SK-N-SH (cell line): ENCODE results near the gene NIN. TPM values are rescaled to one million over a fixed set of nuclear protein-coding genes. Genes with fewer than 3 reads are reported as not detected.
A peak's percentile ranks its signal among the peaks of the same experiment; 100 is the strongest.

Source experiments
- CTCF ChIA-PET: fragments of 300-600, 350-600 bp; formaldehyde crosslinking; extraction: SDS; loops from one replicate; lab custom pipeline; 2021; lab: Yijun Ruan, JAX
- POLR2A ChIA-PET: fragments of 350-600 bp; sonication (Branson Sonifier 250); formaldehyde crosslinking; extraction: SDS; loops from one replicate; lab custom pipeline; 2020; ENCODE audit warnings: antibody characterized with exemption, inconsistent platforms; lab: Yijun Ruan, JAX
- DNase-seq: peaks from one replicate; pipeline ENCODE4 v3.0.0; 2012
- H2AFZ ChIP-seq: fragments of 200-600 bp; sonication (generic); 2 replicates; pipeline ENCODE4 v1.8.1; 2016; ENCODE audit warnings: antibody characterized with exemption, mild to moderate bottlenecking, low read depth
- H3F3A ChIP-seq: fragments of 200-600 bp; sonication (generic); replicated peaks from 2 replicates; pipeline ENCODE3; 2016; ENCODE audit warnings: antibody characterized with exemption, mild to moderate bottlenecking; ENCODE audit not compliant: insufficient read depth
- H3K27ac ChIP-seq, 2 experiments: fragments of 200-500 bp in 1 of 2; fragments of 200-600 bp in 1 of 2; sonication (Bioruptor generic) in 1 of 2; sonication (generic), shearing (Covaris generic) in 1 of 2; 2 replicates each; pipeline versions ENCODE4 v1.5.1 to v1.6.1; 2014 to 2016; ENCODE audit warnings: low read depth in 2 of 2, inconsistent platforms in 1 of 2, low read length in 1 of 2, mild to moderate bottlenecking in 1 of 2, mixed read lengths in 1 of 2
- H3K27me3 ChIP-seq: fragments of 200-600 bp; sonication (generic), shearing (Covaris generic); 2 replicates; pipeline ENCODE4 v1.6.1; 2016; ENCODE audit warnings: mixed run types; ENCODE audit not compliant: insufficient read depth
- H3K36me3 ChIP-seq, 2 experiments: fragments of 200-500 bp in 1 of 2; fragments of 200-600 bp in 1 of 2; sonication (Bioruptor generic) in 1 of 2; sonication (generic) in 1 of 2; replicated peaks in 1 of 2; 2 replicates each; pipeline versions ENCODE3 to v1.5.1; 2014 to 2016; ENCODE audit warnings: low read length in 1 of 2, mild to moderate bottlenecking in 1 of 2; ENCODE audit not compliant: insufficient read depth in 2 of 2, control insufficient read depth in 1 of 2
- H3K4me1 ChIP-seq, 2 experiments: fragments of 200-500 bp in 1 of 2; fragments of 200-600 bp in 1 of 2; sonication (Bioruptor generic) in 1 of 2; sonication (generic), shearing (Covaris generic) in 1 of 2; 2 replicates each; pipeline versions ENCODE4 v1.5.1 to v1.6.1; 2014 to 2016; ENCODE audit warnings: low read depth in 1 of 2, low read length in 1 of 2, mixed run types in 1 of 2; ENCODE audit not compliant: insufficient read depth in 2 of 2, control insufficient read depth in 1 of 2
- H3K4me2 ChIP-seq: fragments of 200-600 bp; sonication (generic), shearing (Covaris generic); 2 replicates; pipeline ENCODE4 v1.6.1; 2017; ENCODE audit warnings: mixed run types
- H3K4me3 ChIP-seq, 2 experiments: fragments of 200-500 bp in 1 of 2; fragments of 200-600 bp in 1 of 2; sonication (Bioruptor generic) in 1 of 2; sonication (generic), shearing (Covaris generic) in 1 of 2; 2 replicates each; pipeline versions ENCODE4 v1.5.1 to v1.8.1; 2014 to 2016; ENCODE audit warnings: low read depth in 2 of 2, inconsistent platforms in 1 of 2, low read length in 1 of 2, mild to moderate bottlenecking in 1 of 2, mixed read lengths in 1 of 2, moderate library complexity in 1 of 2
- H3K79me2 ChIP-seq: fragments of 200-600 bp; sonication (generic); 2 replicates; pipeline ENCODE4 v1.8.1; 2017; ENCODE audit warnings: mild to moderate bottlenecking; ENCODE audit not compliant: insufficient read depth
- H3K9ac ChIP-seq: fragments of 200-600 bp; sonication (generic); 2 replicates; pipeline ENCODE4 v1.6.1; 2017; ENCODE audit warnings: mixed run types
- H3K9me2 ChIP-seq: fragments of 200-600 bp; sonication (generic); 2 replicates; pipeline ENCODE4 v1.6.1; 2017; ENCODE audit warnings: mixed run types
- H3K9me3 ChIP-seq: fragments of 200-600 bp; sonication (generic); 2 replicates; pipeline ENCODE4 v1.6.1; 2017; ENCODE audit warnings: mixed run types, mild to moderate bottlenecking, moderate library complexity
- H4K20me1 ChIP-seq: fragments of 200-600 bp; sonication (generic); 2 replicates; pipeline ENCODE4 v1.6.1; 2017; ENCODE audit warnings: mild to moderate bottlenecking, mixed run types; ENCODE audit not compliant: insufficient read depth
- ELF1 ChIP-seq: IDR thresholded peaks from 2 replicates; pipeline ENCODE4 v1.4.0; 2012
- EZH2phosphoT487 ChIP-seq: fragments of 200-600 bp; sonication (generic); IDR thresholded peaks from 2 replicates; pipeline ENCODE4 v1.6.1; 2017; ENCODE audit warnings: low read depth, mixed run types, mild to moderate bottlenecking, antibody characterized with exemption, moderate library complexity, borderline replicate concordance
- FOSL2 ChIP-seq: IDR thresholded peaks from 2 replicates; pipeline ENCODE4 v1.4.0; 2012; ENCODE audit warnings: low read depth, mild to moderate bottlenecking, moderate library complexity, borderline replicate concordance
- FOXJ3 ChIP-seq: sonication (generic); formaldehyde crosslinking; IDR thresholded peaks from 2 replicates; pipeline ENCODE4 v1.5.1; 2020; ENCODE audit warnings: mild to moderate bottlenecking, missing genetic modification reagents
- FOXM1 ChIP-seq: IDR thresholded peaks from 2 replicates; pipeline ENCODE4 v1.4.0; 2012; ENCODE audit warnings: low read depth, mild to moderate bottlenecking
- GABPA ChIP-seq: IDR thresholded peaks from 2 replicates; pipeline ENCODE4 v1.4.0; 2012; ENCODE audit warnings: low read depth, mild to moderate bottlenecking
- GATA2 ChIP-seq: sonication (generic); formaldehyde crosslinking; IDR thresholded peaks from 2 replicates; pipeline ENCODE4 v1.5.0; 2020; ENCODE audit warnings: mild to moderate bottlenecking, missing genetic modification reagents
- MEF2A ChIP-seq: IDR thresholded peaks from 2 replicates; pipeline ENCODE4 v1.4.0; 2012; ENCODE audit warnings: low read depth, borderline replicate concordance
- MXI1 ChIP-seq: IDR thresholded peaks from 2 replicates; pipeline ENCODE4 v1.6.1; 2012; ENCODE audit warnings: mild to moderate bottlenecking, low read depth, low read length, improper control_type of control experiment
- NFIC ChIP-seq: IDR thresholded peaks from 2 replicates; pipeline ENCODE4 v1.4.0; 2012; ENCODE audit warnings: borderline replicate concordance
- RAD21 ChIP-seq: IDR thresholded peaks from 2 replicates; pipeline ENCODE4 v1.6.1; 2012; ENCODE audit warnings: mild to moderate bottlenecking, low read length
- RCOR1 ChIP-seq: fragments of 150-350 bp; IDR thresholded peaks from 2 replicates; pipeline ENCODE4 v1.6.1; 2017; ENCODE audit warnings: antibody characterized with exemption, low read length
- SMC3 ChIP-seq: IDR thresholded peaks from 2 replicates; pipeline ENCODE4 v1.6.1; 2012; ENCODE audit warnings: low read depth, low read length, improper control_type of control experiment
- TAF1 ChIP-seq: IDR thresholded peaks from 2 replicates; pipeline ENCODE4 v1.6.1; 2012; ENCODE audit warnings: low read depth, mild to moderate bottlenecking, low read length, moderate library complexity, borderline replicate concordance
- TCF12 ChIP-seq: IDR thresholded peaks from 2 replicates; pipeline ENCODE4 v1.4.0; 2012
- YY1 ChIP-seq: IDR thresholded peaks from 2 replicates; pipeline ENCODE4 v1.4.0; 2012; ENCODE audit warnings: low read depth, mild to moderate bottlenecking
- ZBTB33 ChIP-seq: IDR thresholded peaks from 2 replicates; pipeline ENCODE4 v1.4.0; 2012; ENCODE audit warnings: low read depth, borderline replicate concordance
- WGBS: methylation state at CpG from one replicate; pipeline ENCODE4 v1.1.6; 2017; ENCODE audit warnings: low lambda C conversion rate; 5-methylcytosine and 5-hydroxymethylcytosine counted together
- polyA plus RNA-seq, 3 experiments: library from polyadenylated mRNA; depleted of rRNA; stranded (reverse); fragments of >200 nt; gene quantifications; 2 replicates each; pipeline ENCODE4 v1.2.3, GENCODE V29; 2012
- TF ChIP-seq, protein P1 (sequence below): IDR thresholded peaks from 2 replicates; pipeline ENCODE4 v1.4.0; 2012; ENCODE audit warnings: low read depth, borderline replicate concordance
- TF ChIP-seq, protein P2 (sequence below): fragments of 150-350 bp; IDR thresholded peaks from 2 replicates; pipeline ENCODE4 v1.6.1; 2017; ENCODE audit warnings: antibody characterized with exemption, low read length, low read depth, borderline replicate concordance
- TF ChIP-seq, protein P3 (sequence below): IDR thresholded peaks from 2 replicates; pipeline ENCODE4 v1.6.1; 2012; ENCODE audit warnings: mild to moderate bottlenecking, low read depth, low read length, moderate library complexity

The NIN gene
- polyA plus RNA-seq, 1 of the 3 experiments (the other 2 are of a cell fraction), result 10.0 TPM

DNA sequence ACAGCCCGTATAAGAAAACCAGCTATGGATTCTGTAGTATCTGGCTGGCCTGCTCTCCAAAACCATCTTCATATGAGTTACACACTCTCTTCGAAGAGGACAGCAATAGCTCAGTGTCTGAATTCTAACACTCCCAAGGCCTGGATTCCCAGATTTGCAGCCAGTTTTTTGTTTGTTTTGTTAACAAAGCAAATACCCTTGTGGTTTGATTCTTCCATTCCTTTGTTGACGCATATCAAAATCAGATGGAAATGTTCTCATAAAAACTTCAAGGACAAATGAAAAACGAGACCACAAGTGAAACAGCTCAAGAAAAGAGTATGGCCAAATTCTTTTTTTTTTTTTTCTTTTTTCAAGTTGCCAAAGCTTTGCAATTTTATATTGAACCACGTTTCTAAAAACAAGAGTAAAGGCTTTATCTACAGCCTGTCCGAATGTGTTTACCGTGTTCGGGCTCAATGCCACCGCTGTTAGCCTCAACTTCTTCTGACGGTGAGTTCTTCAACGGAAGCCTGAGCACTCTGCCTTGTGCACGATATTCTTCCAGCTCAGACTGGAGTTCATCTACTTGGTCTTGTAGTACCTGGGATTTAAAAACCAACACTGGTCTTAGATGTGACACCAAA is 67.5 kb downstream of the NIN start:
- POLR2A ChIA-PET, result interaction anchor here (1.0 kb wide), 1 partner anchor 204 kb away, joined by 4 read pairs; the partner anchor contains the start of gene ATL1
- DNase-seq, result no peak
- Histone ChIP-seq H3K4me3 (no peak overlapping the region), H3F3A (peaks cover 14% of the 10 kb centered on the region), H3K79me2 (no peaks in the 10 kb centered on the region), H3K27me3 (no peaks in the 10 kb centered on the region), H3K36me3 (peaks cover 66 to 78% of the 10 kb centered on the region in 2 experiments), H3K4me1 (peaks cover 10 to 11% of the 10 kb centered on the region in 2 experiments), H3K9ac (no peak overlapping the region), H3K4me2 (no peak overlapping the region), H2AFZ (no peak overlapping the region), H3K9me3 (no peaks in the 10 kb centered on the region), H3K27ac (peak overlapping the region in 1 of 2 experiments; percentile 58; a peak in 2 of 4 replicates), H3K9me2 (no peaks in the 10 kb centered on the region), H4K20me1 (no peaks in the 10 kb centered on the region)
- CTCF ChIA-PET, result interaction anchor here (0.7 to 8.8 kb wide), 5 partner anchors 9 to 144 kb away, joined by 3 to 88 read pairs (median 6); no protein-coding TSS in a partner anchor
- 91% methylated on average over 12 of the region's 12 CpGs for WGBS
- TF ChIP-seq TCF12 (no peak), FOXM1 (no peak), TAF1 (no peak), SMC3 (no peak), FOXJ3 (CRISPR knock-in tag) (no peak), ZBTB33 (no peak), ELF1 (no peak), RCOR1 (no peak), GABPA (no peak), YY1 (no peak), MXI1 (no peak), RAD21 (no peak), FOSL2 (no peak), GATA2 (CRISPR knock-in tag) (no peak), NFIC (no peak), EZH2phosphoT487 (no peak), MEF2A (no peak)
- TF ChIP-seq, protein P1, sequence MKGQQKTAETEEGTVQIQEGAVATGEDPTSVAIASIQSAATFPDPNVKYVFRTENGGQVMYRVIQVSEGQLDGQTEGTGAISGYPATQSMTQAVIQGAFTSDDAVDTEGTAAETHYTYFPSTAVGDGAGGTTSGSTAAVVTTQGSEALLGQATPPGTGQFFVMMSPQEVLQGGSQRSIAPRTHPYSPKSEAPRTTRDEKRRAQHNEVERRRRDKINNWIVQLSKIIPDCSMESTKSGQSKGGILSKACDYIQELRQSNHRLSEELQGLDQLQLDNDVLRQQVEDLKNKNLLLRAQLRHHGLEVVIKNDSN, result no peak
- TF ChIP-seq, protein P2, sequence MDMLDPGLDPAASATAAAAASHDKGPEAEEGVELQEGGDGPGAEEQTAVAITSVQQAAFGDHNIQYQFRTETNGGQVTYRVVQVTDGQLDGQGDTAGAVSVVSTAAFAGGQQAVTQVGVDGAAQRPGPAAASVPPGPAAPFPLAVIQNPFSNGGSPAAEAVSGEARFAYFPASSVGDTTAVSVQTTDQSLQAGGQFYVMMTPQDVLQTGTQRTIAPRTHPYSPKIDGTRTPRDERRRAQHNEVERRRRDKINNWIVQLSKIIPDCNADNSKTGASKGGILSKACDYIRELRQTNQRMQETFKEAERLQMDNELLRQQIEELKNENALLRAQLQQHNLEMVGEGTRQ, result no peak
- TF ChIP-seq, protein P3, sequence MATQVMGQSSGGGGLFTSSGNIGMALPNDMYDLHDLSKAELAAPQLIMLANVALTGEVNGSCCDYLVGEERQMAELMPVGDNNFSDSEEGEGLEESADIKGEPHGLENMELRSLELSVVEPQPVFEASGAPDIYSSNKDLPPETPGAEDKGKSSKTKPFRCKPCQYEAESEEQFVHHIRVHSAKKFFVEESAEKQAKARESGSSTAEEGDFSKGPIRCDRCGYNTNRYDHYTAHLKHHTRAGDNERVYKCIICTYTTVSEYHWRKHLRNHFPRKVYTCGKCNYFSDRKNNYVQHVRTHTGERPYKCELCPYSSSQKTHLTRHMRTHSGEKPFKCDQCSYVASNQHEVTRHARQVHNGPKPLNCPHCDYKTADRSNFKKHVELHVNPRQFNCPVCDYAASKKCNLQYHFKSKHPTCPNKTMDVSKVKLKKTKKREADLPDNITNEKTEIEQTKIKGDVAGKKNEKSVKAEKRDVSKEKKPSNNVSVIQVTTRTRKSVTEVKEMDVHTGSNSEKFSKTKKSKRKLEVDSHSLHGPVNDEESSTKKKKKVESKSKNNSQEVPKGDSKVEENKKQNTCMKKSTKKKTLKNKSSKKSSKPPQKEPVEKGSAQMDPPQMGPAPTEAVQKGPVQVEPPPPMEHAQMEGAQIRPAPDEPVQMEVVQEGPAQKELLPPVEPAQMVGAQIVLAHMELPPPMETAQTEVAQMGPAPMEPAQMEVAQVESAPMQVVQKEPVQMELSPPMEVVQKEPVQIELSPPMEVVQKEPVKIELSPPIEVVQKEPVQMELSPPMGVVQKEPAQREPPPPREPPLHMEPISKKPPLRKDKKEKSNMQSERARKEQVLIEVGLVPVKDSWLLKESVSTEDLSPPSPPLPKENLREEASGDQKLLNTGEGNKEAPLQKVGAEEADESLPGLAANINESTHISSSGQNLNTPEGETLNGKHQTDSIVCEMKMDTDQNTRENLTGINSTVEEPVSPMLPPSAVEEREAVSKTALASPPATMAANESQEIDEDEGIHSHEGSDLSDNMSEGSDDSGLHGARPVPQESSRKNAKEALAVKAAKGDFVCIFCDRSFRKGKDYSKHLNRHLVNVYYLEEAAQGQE, result no peak
